Mesendoderm (in vitro differentiated cells): ENCODE measurements around the gene SKI.

Source experiments
- DNase-seq: peaks from one replicate; pipeline ENCODE4 v3.0.0; 2013
- H2AK5ac ChIP-seq: 2 replicates; pipeline ENCODE4 v1.6.1; 2013; ENCODE audit warnings: low read length, inconsistent platforms
- H2BK120ac ChIP-seq: 2 replicates; pipeline ENCODE4 v1.6.1; 2013; ENCODE audit warnings: low read depth, mild to moderate bottlenecking, low read length, moderate library complexity, mixed read lengths
- H2BK15ac ChIP-seq: replicated peaks from 2 replicates; pipeline ENCODE4 v1.6.1; 2013; ENCODE audit warnings: low read depth, mild to moderate bottlenecking, moderate library complexity
- H2BK5ac ChIP-seq: 2 replicates; pipeline ENCODE4 v1.6.1; 2013; ENCODE audit warnings: low read length, inconsistent platforms
- H3K18ac ChIP-seq: 2 replicates; pipeline ENCODE4 v1.6.1; 2013; ENCODE audit warnings: mild to moderate bottlenecking, low read length, mixed read lengths
- H3K23ac ChIP-seq: one replicate; pipeline ENCODE4 v1.6.1; 2013; ENCODE audit warnings: low read length
- H3K27ac ChIP-seq: 2 replicates; pipeline ENCODE4 v1.5.1; 2013; ENCODE audit warnings: low read depth, mild to moderate bottlenecking, inconsistent platforms, low read length, moderate library complexity
- H3K27me3 ChIP-seq: 2 replicates; pipeline ENCODE4 v1.6.1; 2013; ENCODE audit warnings: low read length, control low read depth, mild to moderate bottlenecking, inconsistent platforms; ENCODE audit not compliant: insufficient read depth, poor library complexity
- H3K36me3 ChIP-seq: 2 replicates; pipeline ENCODE4 v1.6.1; 2013; ENCODE audit warnings: low read length, inconsistent platforms; ENCODE audit not compliant: control insufficient read depth, insufficient read depth
- H3K4ac ChIP-seq: one replicate; pipeline ENCODE4 v1.6.1; 2013; ENCODE audit warnings: low read depth, mild to moderate bottlenecking, low read length, moderate library complexity
- H3K4me1 ChIP-seq: 2 replicates; pipeline ENCODE4 v1.6.1; 2013; ENCODE audit warnings: low read depth, low read length, inconsistent platforms; ENCODE audit not compliant: control insufficient read depth
- H3K4me2 ChIP-seq: 2 replicates; pipeline ENCODE4 v1.6.1; 2013; ENCODE audit warnings: low read length
- H3K4me3 ChIP-seq: 2 replicates; pipeline ENCODE4 v1.5.1; 2013; ENCODE audit warnings: mild to moderate bottlenecking, low read length
- H3K56ac ChIP-seq: one replicate; pipeline ENCODE4 v1.6.1; 2013; ENCODE audit warnings: low read length
- H3K79me1 ChIP-seq: 2 replicates; pipeline ENCODE4 v1.6.1; 2013; ENCODE audit warnings: low read length, inconsistent platforms
- H3K79me2 ChIP-seq: 2 replicates; pipeline ENCODE4 v1.6.1; 2013; ENCODE audit warnings: mild to moderate bottlenecking, low read length; ENCODE audit not compliant: control insufficient read depth, insufficient read depth
- H3K9ac ChIP-seq: 2 replicates; pipeline ENCODE4 v1.6.1; 2013; ENCODE audit warnings: low read length, inconsistent platforms
- H4K5ac ChIP-seq: one replicate; pipeline ENCODE4 v1.6.1; 2013; ENCODE audit warnings: low read length
- H4K8ac ChIP-seq: one replicate; pipeline ENCODE4 v1.6.1; 2013; ENCODE audit warnings: low read depth, mild to moderate bottlenecking, control low read depth, low read length, moderate library complexity
- WGBS: extraction: QIAGEN DNeasy Blood & Tissue Kit; methylation state at CpG from one replicate; pipeline ENCODE4 v1.1.7; 2013; ENCODE audit warnings: low lambda C conversion rate, missing lambda C conversion rate; ENCODE audit not compliant: insufficient coverage; ENCODE audit errors: extremely low coverage; 5-methylcytosine and 5-hydroxymethylcytosine counted together

Gene SKI

DNA sequence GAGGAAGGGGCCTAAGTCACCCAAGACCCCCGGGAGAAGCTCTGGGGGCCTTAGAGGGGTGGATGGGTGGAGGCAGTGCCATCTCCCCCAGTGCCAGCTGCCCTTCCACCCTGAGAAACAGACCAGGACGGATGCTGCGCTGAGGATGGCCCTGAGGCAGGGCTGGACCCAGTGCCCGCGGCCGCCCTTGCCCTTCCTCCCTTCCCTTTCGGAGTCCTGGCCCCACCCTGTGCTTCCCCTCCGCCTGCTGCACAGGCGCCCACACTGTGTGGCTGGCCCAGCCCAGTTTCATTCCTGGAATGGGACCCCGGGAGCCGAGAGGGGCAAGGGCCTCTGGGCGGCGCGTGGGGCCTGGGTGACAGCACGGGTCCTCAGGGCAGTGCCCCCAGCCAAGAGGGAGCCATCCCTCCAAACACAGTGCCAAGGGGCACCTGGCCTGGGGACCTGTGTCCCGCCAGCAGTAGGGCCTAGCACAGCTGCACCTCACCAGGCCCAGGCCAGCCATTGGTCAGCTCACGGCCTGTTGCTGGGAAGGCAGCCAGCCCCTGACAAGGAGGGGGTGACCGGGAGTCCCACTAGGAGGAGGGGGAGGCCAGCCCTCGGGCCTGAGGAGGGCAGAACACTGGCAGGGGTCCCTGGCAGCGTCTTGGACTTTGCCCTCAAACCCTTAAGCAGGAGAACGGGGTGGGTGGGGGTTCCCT lies 13.4 kb upstream of the SKI start:
- Histone ChIP-seq H3K18ac (no peak overlapping the region), H2BK120ac (no peak overlapping the region), H3K9ac (no peak overlapping the region), H4K5ac (no peak overlapping the region), H3K23ac (no peak overlapping the region), H3K79me2 (no peaks in the 10 kb centered on the region), H3K4me1 (peaks cover 9% of the 10 kb centered on the region), H2BK5ac (no peak overlapping the region), H4K8ac (no peak overlapping the region), H3K4me3 (no peak overlapping the region), H3K36me3 (no peaks in the 10 kb centered on the region), H3K27ac (no peak overlapping the region), H3K27me3 (no peaks in the 10 kb centered on the region), H2AK5ac (peak overlapping the region; percentile 78), H2BK15ac (no peak overlapping the region), H3K79me1 (no peaks in the 10 kb centered on the region), H3K4ac (peak overlapping the region; percentile 29), H3K4me2 (no peak overlapping the region), H3K56ac (peak overlapping the region; percentile 82)
- WGBS: no CpG with 5 or more reads among the region's 21 CpGs
- no peak for DNase-seq

- no peak overlapping the region for H3K9ac ChIP-seq
Observed at GRCh38 chr1:2215329-2215728, 12.8 kb upstream of the SKI start.

DNA sequence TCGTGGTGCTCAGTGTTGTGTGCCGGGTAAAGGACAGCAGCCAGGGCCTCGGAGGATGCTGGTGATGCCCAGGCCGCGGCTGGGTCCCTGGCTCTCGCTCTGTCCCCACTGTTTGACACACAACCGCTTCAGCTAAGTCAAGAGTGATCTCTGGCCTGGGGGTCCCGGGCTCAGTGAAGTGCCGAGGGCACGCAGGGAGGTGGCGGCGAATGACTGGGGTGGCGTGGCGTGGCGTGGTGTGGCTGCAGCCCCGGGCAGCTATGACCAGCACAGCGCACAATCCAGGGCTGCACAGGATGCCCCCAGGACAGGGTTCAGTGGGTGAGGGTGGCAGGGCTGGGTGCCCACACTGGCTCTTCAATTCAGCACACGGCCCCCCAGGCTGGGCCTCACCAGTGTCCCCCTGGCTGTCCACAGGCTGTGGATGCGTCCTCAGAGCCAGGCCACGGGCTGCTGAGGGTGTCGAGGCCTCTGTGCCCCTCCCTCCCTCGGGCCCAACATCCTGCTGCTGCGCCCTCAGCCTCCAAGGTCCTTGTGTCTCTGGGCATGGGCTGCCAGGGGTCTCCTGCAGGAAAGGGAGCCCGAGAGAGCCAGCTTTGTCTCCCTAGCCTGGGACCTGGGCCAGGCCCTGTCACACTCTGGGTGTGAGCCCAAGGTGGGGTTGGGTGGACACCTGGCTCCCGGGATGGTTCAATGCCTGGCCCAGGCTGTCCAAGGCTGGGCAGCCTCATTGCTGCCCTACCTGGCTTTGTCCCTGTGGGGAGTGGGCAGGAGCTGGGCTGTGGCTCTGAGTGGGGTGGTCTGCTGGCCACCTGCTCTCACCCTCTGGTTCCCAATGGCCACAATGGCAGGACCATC lies 12.0 kb upstream of the SKI start:
- Histone ChIP-seq H3K18ac (no peak overlapping the region), H4K5ac (no peak overlapping the region), H3K56ac (no peak overlapping the region), H2BK120ac (no peak overlapping the region), H2BK5ac (no peak overlapping the region), H2AK5ac (no peak overlapping the region), H3K4me2 (no peak overlapping the region), H4K8ac (no peak overlapping the region), H3K4me1 (peaks cover 9% of the 10 kb centered on the region), H3K27ac (no peak overlapping the region), H2BK15ac (no peak overlapping the region), H3K27me3 (no peaks in the 10 kb centered on the region), H3K23ac (no peak overlapping the region), H3K79me2 (no peaks in the 10 kb centered on the region), H3K9ac (no peak overlapping the region), H3K4me3 (no peak overlapping the region), H3K36me3 (no peaks in the 10 kb centered on the region), H3K79me1 (no peaks in the 10 kb centered on the region), H3K4ac (no peak overlapping the region)
- WGBS: no CpG with 5 or more reads among the region's 25 CpGs
- no peak for DNase-seq

More at GRCh38 chr1:2215329-2215728, 12.8 kb upstream of the SKI start:
- H3K27me3 ChIP-seq: no peaks in the 10 kb centered on the region
- no peaks in the 10 kb centered on the region for H3K79me2 ChIP-seq
- H4K8ac ChIP-seq: no peak overlapping the region
- H3K4me3 ChIP-seq: no peak overlapping the region
- no peak overlapping the region for H3K27ac ChIP-seq
- H3K36me3 ChIP-seq: no peaks in the 10 kb centered on the region
- H4K5ac ChIP-seq: no peak overlapping the region
- H3K56ac ChIP-seq: no peak overlapping the region
- WGBS: no CpG with 5 or more reads among the region's 14 CpGs
- H3K18ac ChIP-seq: no peak overlapping the region
- no peak for DNase-seq
- H3K23ac ChIP-seq: no peak overlapping the region
- peaks cover 9% of the 10 kb centered on the region for H3K4me1 ChIP-seq
- H2BK120ac ChIP-seq: no peak overlapping the region
- no peak overlapping the region for H2AK5ac ChIP-seq
- H3K4me2 ChIP-seq: no peak overlapping the region
- H2BK15ac ChIP-seq: no peak overlapping the region
- H2BK5ac ChIP-seq: no peak overlapping the region
- H3K79me1 ChIP-seq: no peaks in the 10 kb centered on the region
- H3K4ac ChIP-seq: no peak overlapping the region

GRCh38 chr1:2216767-2217058 lies 11.4 kb upstream of the SKI start:
- no peak overlapping the region for H4K8ac ChIP-seq
- H3K79me1 ChIP-seq: no peaks in the 10 kb centered on the region
- DNase-seq: no peak
- H3K18ac ChIP-seq: no peak overlapping the region
- H3K23ac ChIP-seq: no peak overlapping the region
- H3K4me2 ChIP-seq: no peak overlapping the region
- H3K56ac ChIP-seq: no peak overlapping the region
- no peaks in the 10 kb centered on the region for H3K36me3 ChIP-seq
- no peaks in the 10 kb centered on the region for H3K79me2 ChIP-seq
- H3K27ac ChIP-seq: no peak overlapping the region
- H2BK120ac ChIP-seq: no peak overlapping the region
- peaks cover 9% of the 10 kb centered on the region for H3K4me1 ChIP-seq
- H2BK15ac ChIP-seq: no peak overlapping the region
- no CpG with 5 or more reads among the region's 7 CpGs for WGBS
- no peak overlapping the region for H2BK5ac ChIP-seq
- no peak overlapping the region for H3K4me3 ChIP-seq
- no peak overlapping the region for H4K5ac ChIP-seq
- H3K9ac ChIP-seq: no peak overlapping the region
- no peak overlapping the region for H2AK5ac ChIP-seq
- no peak overlapping the region for H3K4ac ChIP-seq
- no peaks in the 10 kb centered on the region for H3K27me3 ChIP-seq

DNA sequence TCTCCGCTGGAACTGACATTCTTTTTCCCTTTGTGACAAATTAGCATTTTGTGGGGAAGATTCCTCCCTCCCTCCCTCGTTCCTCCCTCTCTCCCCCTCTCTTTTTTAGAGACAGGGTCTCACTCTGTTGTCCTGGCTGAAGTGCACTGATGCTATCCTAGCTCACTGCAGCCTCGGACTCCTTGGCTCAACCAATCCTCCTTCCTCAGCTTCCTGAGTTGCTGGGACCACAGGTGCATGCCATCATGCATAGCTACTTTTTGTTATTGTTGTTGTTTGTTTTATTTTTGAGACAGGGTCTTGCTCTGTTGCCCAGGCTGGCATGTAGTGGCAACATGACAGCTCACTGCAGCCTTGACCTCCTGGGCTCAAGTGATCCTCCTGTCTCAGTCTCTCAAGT lies 6.8 kb upstream of the SKI start:
- Histone ChIP-seq H3K79me2 (no peaks in the 10 kb centered on the region), H3K4me2 (no peak overlapping the region), H3K36me3 (no peaks in the 10 kb centered on the region), H3K27me3 (no peaks in the 10 kb centered on the region), H3K4me1 (no peaks in the 10 kb centered on the region), H2BK5ac (no peak overlapping the region), H4K8ac (no peak overlapping the region), H2BK120ac (no peak overlapping the region), H4K5ac (no peak overlapping the region), H2BK15ac (no peak overlapping the region), H3K56ac (no peak overlapping the region), H3K4me3 (no peak overlapping the region), H3K79me1 (no peaks in the 10 kb centered on the region), H3K23ac (no peak overlapping the region), H3K4ac (no peak overlapping the region), H3K27ac (no peak overlapping the region), H3K18ac (no peak overlapping the region), H3K9ac (no peak overlapping the region), H2AK5ac (no peak overlapping the region)
- DNase-seq: no peak
- no CpG with 5 or more reads among the region's 3 CpGs for WGBS
